ENCODE measurements around the gene TAS2R50.
A peak's percentile ranks its signal among the peaks of the same experiment; 100 is the strongest.
"Not testable (repeated sequence)": the region's sequence is repeated elsewhere in the genome, so short reads cannot be mapped to it uniquely, and the experiment has no call there.

Gene TAS2R50

GRCh38 chr12:10986812-10987211 lies at the start of gene TAS2R50:
TSS of gene TAS2R50 (minus strand) at chr12:10986912. CDS start at chr12:10986860, 52 bp downstream.
- no peak for DNase-seq

DNA sequence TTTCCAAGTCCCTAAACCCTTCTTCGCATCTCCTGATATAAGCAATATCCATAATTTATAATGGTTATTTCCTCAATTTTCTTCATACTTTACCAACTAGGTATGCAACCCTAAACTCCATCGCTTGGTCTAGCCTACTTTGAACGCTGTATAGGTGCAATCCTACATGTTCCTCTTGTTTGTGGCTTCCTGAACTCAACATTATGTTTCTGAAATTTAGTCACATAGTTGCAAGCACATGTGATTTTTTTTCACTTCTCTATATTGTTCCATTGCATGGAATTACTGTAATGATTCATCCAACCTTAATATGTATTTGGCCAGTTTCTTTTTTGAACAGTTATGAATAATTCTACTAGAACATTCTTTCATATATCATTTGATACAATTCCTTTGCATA lies 47.2 kb upstream of the TAS2R50 start:
- DNase-seq = not testable (repeated sequence)

DNA sequence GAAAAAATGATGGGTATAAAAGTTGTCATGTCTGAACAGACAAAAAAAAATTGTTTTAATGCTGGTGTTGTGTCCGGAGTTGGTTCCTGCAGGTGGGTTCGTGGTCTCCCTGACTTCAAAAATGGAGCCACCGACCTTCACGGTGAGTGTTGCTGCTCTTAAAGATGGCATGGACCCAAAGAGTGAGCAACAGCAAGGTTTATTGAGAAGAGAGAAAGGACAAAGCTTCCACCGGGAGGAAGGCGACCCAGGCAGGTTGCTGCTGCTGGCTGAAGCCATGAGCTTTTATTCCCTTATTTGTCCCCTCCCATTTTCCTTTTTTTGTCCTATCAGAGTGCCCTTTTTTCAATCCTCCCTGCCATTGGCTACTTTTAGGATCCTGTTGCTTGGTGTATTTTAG lies 44.6 kb upstream of the TAS2R50 start, which contains the start of gene TAS2R31:
TAS2R31 (minus strand) TSS at position 101 of the 400 bp plus-strand sequence; CDS start at position 29, 72 bp downstream.
- no peak for DNase-seq

- no peak for DNase-seq
These were observed 39.4 kb upstream of the TAS2R50 start for GRCh38 chr12:11026118-11026517.

GRCh38 chr12:11023387-11023786 lies 36.7 kb upstream of the TAS2R50 start:
- no peak for DNase-seq

- DNase-seq = no peak
These were observed 35.8 kb upstream of the TAS2R50 start, which contains the start of gene TAS2R19 for GRCh38 chr12:11022520-11022919. TSS of gene TAS2R19 (minus strand) at chr12:11022620. CDS start at chr12:11022571, 49 bp downstream.

GRCh38 chr12:11016937-11017336 lies 30.2 kb upstream of the TAS2R50 start:
- no peak for DNase-seq

- no peak for DNase-seq
These were observed 29.2 kb upstream of the TAS2R50 start for GRCh38 chr12:11015775-11016430.

DNA sequence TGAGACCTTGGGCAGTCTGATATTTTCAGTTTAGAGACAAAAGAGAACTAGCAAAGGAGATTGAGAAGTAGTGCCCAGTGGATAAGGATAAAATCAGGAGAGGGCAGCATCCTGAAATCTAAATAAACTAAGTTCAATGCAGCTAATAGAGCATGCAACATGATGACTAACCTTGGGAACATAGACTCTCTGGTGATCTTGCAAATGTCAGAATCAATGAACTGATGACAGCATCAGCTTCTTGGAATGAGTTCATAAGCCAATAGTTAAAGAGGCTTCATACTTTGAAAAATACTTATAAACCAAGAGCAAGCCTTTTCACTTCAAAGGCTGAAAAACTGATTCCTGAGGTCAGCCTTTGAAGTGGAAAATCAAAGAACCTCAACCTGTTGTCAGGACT lies 27.5 kb upstream of the TAS2R50 start:
- DNase-seq = no peak

- no peak for DNase-seq
These were observed 20.9 kb upstream of the TAS2R50 start for GRCh38 chr12:11007608-11008007.

GRCh38 chr12:10998204-10998603 lies 11.5 kb upstream of the TAS2R50 start, which contains the start of gene TAS2R20:
TSS of gene TAS2R20 (minus strand) at chr12:10998304. CDS start at chr12:10997875, 429 bp downstream.
- DNase-seq = no peak

- DNase-seq = no peak
These were observed 7.6 kb upstream of the TAS2R50 start for GRCh38 chr12:10994307-10994706.

DNA sequence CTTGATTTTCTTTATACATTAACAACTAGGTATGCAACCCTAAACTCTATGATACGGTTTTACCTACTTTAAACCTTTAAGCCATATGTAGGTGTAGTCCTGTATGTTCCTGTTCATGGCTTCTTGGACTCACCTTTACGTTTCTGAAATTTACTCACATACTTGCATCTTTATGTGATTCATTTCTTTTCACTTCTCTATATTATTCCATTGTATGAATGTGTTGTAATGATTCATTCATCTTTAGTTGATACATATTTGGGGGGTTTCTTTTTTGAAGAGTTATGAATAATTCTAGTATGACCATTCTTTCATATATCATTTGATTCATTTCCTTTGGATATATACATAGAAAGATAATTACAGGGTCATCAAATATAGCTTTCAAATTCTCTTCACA lies 2.4 kb upstream of the TAS2R50 start:
- DNase-seq = no peak

DNA sequence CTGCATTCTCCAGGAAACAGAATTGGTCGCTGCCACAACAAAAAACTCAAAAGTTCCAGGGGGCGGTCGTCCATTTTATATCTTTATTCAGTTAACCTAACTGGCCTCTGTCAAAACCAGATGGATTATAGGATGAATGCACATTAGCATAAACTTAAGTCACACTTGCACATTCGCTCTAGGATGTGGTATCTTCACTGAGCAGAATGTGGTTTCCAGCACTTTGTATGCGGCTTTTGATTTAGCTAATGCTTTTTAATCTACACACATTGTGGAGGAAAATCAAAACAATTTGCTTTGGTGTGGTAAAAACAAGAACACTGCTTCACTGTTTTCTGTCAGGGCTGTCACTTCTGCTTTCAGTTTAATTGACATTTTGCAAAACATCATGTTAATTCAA lies 4.5 kb downstream of the TAS2R50 start:
- peak; percentile 87 for DNase-seq

DNA sequence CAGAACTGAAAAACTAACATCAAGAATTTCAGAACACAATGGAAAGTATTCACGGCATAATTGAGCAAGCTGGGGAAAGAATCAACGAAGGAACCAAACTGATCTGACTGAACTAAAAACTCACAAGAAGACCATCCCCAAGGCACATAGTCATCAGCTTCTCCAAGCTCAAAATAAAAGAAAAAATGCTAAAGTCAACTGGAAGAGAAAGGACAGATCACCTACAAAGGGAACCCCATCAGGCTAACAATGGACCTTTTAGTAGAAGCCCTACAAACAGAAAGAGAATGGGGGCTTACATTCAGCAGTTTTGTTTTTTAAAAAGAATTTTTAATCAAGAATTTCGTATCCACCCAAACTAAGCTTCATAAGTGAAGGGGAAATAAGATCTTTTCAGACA lies 11.7 kb downstream of the TAS2R50 start:
- no peak for DNase-seq

- DNase-seq = no peak
These were observed 17.8 kb downstream of the TAS2R50 start for GRCh38 chr12:10968765-10969456.

DNA sequence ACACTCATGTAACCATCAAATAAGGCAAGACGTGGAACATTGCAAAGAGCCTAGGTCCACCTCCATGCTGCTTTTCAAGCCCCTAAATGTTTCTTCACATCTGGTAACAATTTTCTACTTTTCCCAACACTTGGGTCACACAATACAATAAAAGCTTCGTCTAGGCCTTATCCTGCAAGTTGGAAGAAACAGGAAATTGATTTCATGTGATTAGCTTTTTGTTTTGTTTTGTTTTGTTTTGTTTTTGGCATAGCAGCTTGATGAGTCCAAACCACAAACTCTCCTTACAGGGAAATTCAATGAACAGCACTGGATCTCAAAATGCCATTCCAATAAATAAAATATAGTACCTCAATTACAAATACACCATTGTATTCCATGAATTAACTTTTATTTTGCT lies 19.3 kb downstream of the TAS2R50 start:
- DNase-seq = no peak

DNA sequence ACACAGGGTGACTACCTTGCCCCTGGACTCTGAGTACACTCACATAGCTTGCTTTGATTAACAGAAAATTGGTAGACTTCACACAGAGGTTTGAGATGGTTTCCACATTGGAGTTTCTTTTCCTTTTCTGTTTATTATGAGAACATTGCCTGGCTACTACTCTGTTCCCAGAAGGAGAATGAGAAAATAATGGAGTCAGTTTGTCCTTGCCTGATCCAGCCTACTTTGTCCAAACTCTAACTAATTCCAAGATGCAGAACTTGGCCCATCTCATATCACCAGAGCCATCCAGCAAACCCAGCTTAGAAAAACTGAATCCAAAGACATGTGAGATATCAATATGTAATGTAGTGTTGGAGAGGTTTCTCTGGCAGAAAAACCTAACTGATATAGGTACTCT lies 20.4 kb downstream of the TAS2R50 start:
- DNase-seq = no peak

- no peak for DNase-seq
These were observed 21.2 kb downstream of the TAS2R50 start for GRCh38 chr12:10965476-10965875.

GRCh38 chr12:10960211-10960610 lies 26.5 kb downstream of the TAS2R50 start:
- DNase-seq = no peak

GRCh38 chr12:10959804-10960203 lies 26.9 kb downstream of the TAS2R50 start:
- DNase-seq = no peak

GRCh38 chr12:10957741-10958140 lies 29.0 kb downstream of the TAS2R50 start:
- no peak for DNase-seq

- no peak for DNase-seq
These were observed 30.6 kb downstream of the TAS2R50 start for GRCh38 chr12:10956085-10956484.

GRCh38 chr12:10952645-10953044 lies 34.1 kb downstream of the TAS2R50 start:
- DNase-seq = no peak
